ENCODE data around the gene DENND1A.

The DENND1A gene

DNA sequence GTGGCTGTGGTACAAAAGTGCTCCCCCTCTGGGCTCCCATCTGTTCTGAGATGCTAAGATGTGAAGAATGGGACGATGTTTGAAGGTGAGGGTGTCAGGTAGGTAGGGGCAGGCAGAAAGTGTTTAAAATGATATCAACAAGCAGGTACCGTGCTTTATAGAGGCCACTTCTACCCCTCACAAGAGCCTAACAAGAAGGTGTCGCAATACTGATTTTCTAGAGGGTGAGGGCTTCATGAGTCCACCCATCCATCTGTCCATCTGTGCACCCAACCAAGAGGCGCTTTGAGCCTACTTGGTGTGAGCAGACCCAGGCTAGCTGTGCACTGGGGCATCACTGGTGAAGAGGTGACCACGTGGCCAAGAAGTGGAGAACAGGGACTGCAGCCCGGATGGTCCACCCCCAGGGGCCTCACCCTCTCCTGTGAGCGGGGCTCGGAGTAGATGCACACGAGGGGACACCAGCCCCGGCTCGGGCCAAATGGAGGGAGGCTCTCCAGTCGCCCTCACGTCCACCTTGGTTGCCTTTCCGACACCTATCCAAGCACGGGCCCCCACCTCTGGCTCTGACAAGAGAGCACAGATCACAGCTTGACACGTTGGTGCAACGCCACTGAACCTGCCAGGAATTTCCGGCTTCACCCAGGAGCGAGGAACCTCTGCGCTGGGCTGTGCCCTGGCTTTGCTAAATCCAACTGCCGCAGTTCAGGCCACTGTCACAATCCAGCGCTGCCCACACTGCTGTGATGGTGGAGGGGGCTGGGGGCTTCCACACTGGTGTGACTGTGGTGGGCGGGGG, 539.4 kb downstream of the DENND1A start:
- no peak for DNase-seq (ENCODE audit: low spot score)

GRCh38 chr9:123389698-123390097, 540.2 kb downstream of the DENND1A start:
- no peak for DNase-seq (ENCODE audit: low spot score)

- DNase-seq (ENCODE audit: low spot score) = no peak
Observed at GRCh38 chr9:123389070-123389469, 540.9 kb downstream of the DENND1A start.

GRCh38 chr9:123387686-123388085, 542.2 kb downstream of the DENND1A start:
- no peak for DNase-seq (ENCODE audit: low spot score)

DNA sequence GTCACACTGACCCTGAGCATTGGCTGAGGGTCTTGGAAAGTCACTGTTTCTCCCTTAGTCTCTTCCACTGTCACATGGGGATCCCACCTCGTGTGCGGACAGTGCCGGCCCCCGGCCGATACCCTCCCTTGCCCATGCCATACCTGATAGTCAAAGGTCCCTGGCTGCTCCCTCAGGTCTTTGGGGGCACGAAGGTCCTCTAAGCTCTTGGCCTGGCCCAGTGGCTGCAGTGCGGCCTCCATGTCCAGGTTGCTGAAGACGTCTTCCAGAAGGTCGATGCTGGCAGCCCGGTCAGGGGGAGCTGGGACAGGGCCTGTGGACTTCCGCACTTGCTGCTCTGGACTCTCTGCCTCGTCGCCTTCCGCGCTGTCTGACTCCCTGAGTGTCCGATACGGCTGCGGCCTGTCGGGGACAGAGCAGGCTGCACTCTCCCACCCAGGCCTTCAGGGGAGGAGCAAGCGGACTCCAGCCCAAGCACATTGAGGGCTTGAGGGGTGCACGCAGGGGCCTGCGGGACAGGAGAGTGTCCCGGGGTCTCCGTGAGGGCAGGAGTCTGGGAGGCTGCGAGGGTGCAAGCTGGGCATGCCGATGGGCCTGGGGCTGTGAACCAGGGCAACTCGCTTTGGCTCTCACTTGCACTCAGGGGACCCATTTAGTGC, 546.3 kb downstream of the DENND1A start:
- no peak for DNase-seq (ENCODE audit: low spot score)

DNA sequence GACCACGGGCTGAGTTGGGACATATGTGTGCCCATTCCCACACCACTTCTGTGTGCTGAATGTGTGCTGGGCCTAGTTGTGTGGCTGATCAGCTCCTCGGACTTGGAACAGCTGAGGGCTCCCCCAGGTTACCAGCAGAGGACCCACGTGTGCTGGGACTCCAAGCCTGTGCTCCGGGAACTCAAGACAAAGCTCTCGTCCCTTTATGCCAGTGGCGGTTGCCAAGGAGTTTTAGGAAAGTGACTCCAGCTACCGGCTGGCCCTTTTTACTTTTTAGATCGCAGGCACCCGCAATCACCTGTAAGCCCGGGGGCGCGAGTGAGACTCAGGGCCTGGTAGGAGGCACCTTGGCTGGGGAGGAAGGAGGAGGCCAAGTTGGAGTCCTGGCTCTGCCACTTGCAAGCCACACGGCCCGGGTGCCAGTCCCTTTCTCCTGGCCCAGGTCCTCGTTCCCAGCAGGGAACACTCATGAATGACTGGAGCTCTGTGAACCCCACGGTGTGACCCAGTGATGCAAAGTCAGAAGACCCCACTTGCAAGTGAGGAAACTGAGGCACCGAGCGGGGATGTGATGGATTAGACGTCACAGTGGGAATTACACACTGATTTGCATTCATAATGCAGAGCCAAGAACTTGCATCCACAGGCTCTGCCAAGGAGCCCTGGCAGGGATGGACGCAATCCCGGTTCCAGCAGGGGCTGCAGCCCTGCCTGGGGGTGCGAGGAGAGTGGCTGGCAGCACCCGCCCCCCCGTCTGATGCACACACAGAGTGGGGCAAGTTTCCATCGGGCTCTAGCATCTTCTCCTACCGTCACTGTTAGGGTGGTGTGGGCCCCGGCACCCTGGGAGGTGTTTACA, 547.0 kb downstream of the DENND1A start:
- DNase-seq (ENCODE audit: low spot score) = no peak

GRCh38 chr9:123380852-123381705, 548.8 kb downstream of the DENND1A start:
- no peak for DNase-seq (ENCODE audit: low spot score)

- no peak for DNase-seq (ENCODE audit: low spot score)
Observed at GRCh38 chr9:123378956-123379660, 550.8 kb downstream of the DENND1A start.

DNA sequence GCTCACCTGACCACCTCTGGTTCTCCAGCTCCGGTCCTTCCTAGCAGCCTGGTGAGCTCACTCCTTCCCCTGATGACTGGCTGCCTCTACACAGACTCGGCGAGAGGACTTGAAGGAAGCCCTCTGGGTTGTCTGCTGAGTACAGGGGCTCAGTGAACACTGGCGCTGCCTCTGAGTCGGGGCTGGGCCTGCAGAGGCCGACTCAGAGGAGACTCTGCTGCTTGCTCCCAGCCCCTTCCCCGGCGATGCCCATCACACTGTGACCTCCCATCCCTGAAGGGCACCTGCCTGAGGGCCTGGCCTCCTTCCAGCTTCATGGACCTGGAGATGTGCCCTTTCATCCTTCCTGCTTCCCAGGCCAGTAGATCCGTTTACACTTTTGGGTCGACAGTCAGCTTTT, 551.9 kb downstream of the DENND1A start:
- no peak for DNase-seq (ENCODE audit: low spot score)

DNA sequence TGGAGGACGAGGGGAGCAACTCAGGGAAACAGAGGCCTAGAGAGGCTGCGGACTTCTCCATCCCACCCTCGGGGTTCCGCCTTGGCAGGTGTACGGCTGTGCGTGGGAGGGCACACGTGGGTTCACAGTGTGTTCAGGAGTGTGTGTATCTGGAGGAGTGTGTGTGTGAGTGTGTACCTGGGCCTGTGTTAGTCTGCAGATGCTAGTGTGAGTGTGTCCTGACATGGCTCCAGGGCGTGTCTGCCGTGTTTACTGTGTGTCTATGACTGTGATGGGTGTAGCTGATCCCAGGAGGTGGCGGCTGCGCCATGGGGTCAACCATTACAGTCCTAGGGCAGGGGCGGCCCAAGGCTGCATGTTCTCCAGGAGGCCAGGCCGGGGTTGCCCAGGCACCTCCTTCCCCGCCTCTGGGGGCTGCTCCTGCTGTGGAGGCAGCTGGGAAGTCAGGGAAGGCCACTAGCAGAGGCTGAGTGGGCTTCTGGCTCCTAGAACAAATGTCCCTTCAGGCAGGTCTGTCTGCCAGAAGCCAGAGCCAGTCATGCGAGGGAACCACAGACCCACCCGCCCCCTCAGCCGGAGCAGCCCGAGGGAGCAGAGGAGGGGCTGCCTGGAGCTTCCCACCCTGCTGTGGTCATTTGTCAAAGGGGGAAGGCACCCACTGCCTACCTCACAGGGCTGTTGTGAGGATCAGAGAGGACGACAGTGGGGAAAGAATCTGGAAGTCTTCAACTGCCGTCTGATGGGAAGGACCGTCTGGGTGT, 552.5 kb downstream of the DENND1A start:
- no peak for DNase-seq (ENCODE audit: low spot score)

- no peak for DNase-seq (ENCODE audit: low spot score)
Observed at GRCh38 chr9:123376218-123377071, 553.5 kb downstream of the DENND1A start.

GRCh38 chr9:123375469-123376132, 554.3 kb downstream of the DENND1A start:
- DNase-seq (ENCODE audit: low spot score) = no peak

- no peak for DNase-seq (ENCODE audit: low spot score)
Observed at GRCh38 chr9:123373946-123374345, 556.0 kb downstream of the DENND1A start.

- DNase-seq (ENCODE audit: low spot score) = no peak
Observed at GRCh38 chr9:123373447-123373923, 556.4 kb downstream of the DENND1A start.

GRCh38 chr9:123372766-123373446, 557.0 kb downstream of the DENND1A start:
- DNase-seq (ENCODE audit: low spot score) = no peak

DNA sequence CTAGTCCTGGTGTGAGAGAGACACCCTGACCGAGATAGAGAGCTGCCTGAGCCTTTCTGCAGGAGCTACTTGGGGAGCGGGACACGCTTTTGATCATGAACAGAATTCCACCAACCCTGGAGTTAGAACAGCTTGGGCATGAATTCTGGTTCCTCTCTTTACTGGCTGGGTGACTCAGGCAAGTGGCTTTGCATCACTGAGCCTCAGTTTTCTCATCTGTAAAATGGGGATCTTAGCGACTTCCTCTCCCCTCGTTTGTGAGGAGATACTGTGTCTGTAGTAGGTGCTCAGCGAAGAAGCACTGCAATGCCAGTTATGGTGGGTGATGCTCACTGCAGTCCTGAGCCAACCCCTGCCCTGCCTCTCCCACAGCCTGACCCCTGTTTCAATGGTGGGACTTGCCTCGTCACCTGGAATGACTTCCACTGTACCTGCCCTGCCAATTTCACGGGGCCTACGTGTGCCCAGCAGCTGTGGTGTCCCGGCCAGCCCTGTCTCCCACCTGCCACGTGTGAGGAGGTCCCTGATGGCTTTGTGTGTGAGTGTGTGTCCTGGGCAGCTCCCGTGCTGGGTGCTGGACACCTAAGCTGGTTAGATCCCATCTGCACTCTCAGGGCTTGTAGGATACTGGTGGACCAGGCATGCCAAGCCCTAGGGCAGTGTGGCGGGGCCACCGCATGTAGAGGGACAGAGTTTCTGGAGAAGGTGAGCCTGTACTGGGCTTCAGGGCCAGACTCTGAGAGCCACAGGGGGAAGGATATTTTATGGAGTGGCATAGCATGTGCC, 557.9 kb downstream of the DENND1A start:
- no peak for DNase-seq (ENCODE audit: low spot score)

- DNase-seq (ENCODE audit: low spot score) = no peak
Observed at GRCh38 chr9:123371228-123371584, 558.7 kb downstream of the DENND1A start.

Data from CD4-positive, alpha-beta T cell treated with Interleukin-2 at 100 ng/mL for 4 hours (primary cell).